ENCODE data around the gene SHCBP1L.

GRCh38 chr1:182984138-182984537 lies 31.2 kb upstream of the SHCBP1L start:
- no peak for TF ChIP-seq CTCF (IDR thresholded peaks at IDR 0.05; ENCODE audit: borderline replicate concordance, extremely low read depth, low read length, poor library complexity, severe bottlenecking)
- TF ChIP-seq EZH2 (IDR thresholded peaks at IDR 0.05; ENCODE audit: borderline replicate concordance, low read depth, low read length, severe bottlenecking), result no peak
